Measurements from ENCODE around the gene SLC35D1. TPM values are rescaled to one million over a fixed set of nuclear protein-coding genes. Genes with fewer than 3 reads are reported as not detected.

SLC35D1 gene
- polyA plus RNA-seq, 1 of the 3 experiments (the other 2 are of a cell fraction), result 4.8 TPM

- ChIA-PET CTCF (no interaction called here), POLR2A (no interaction called here)
- Histone ChIP-seq H3K9me3 (no peaks in the 10 kb centered on the region), H3K36me3 (replicated peaks in 1 of 2; ENCODE audit: control insufficient read depth in 1 of 2, insufficient read depth in 2 of 2, low read length in 1 of 2) (peaks cover 52 to 55% of the 10 kb centered on the region in 2 experiments), H3K79me2 (ENCODE audit: insufficient read depth) (no peaks in the 10 kb centered on the region), H3K9me2 (no peaks in the 10 kb centered on the region), H3K4me2 (no peak overlapping the region), H3K9ac (no peak overlapping the region), H3K4me1 (ENCODE audit: control insufficient read depth in 1 of 2, insufficient read depth in 2 of 2, low read depth in 1 of 2, low read length in 1 of 2) (no peaks in the 10 kb centered on the region), H3F3A (replicated peaks; ENCODE audit: insufficient read depth) (no peaks in the 10 kb centered on the region), H3K27ac (ENCODE audit: low read depth in 2 of 2, low read length in 1 of 2) (no peak overlapping the region), H2AFZ (ENCODE audit: low read depth) (no peak overlapping the region), H4K20me1 (ENCODE audit: insufficient read depth) (no peaks in the 10 kb centered on the region), H3K27me3 (ENCODE audit: insufficient read depth) (no peaks in the 10 kb centered on the region), H3K4me3 (ENCODE audit: low read depth in 2 of 2, low read length in 1 of 2) (no peak overlapping the region)
- DNase-seq, result no peak
- TF ChIP-seq, protein P1, sequence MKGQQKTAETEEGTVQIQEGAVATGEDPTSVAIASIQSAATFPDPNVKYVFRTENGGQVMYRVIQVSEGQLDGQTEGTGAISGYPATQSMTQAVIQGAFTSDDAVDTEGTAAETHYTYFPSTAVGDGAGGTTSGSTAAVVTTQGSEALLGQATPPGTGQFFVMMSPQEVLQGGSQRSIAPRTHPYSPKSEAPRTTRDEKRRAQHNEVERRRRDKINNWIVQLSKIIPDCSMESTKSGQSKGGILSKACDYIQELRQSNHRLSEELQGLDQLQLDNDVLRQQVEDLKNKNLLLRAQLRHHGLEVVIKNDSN (IDR thresholded peaks at IDR 0.05; ENCODE audit: borderline replicate concordance, low read depth), result no peak
- TF ChIP-seq, protein P2, sequence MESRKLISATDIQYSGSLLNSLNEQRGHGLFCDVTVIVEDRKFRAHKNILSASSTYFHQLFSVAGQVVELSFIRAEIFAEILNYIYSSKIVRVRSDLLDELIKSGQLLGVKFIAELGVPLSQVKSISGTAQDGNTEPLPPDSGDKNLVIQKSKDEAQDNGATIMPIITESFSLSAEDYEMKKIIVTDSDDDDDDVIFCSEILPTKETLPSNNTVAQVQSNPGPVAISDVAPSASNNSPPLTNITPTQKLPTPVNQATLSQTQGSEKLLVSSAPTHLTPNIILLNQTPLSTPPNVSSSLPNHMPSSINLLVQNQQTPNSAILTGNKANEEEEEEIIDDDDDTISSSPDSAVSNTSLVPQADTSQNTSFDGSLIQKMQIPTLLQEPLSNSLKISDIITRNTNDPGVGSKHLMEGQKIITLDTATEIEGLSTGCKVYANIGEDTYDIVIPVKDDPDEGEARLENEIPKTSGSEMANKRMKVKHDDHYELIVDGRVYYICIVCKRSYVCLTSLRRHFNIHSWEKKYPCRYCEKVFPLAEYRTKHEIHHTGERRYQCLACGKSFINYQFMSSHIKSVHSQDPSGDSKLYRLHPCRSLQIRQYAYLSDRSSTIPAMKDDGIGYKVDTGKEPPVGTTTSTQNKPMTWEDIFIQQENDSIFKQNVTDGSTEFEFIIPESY (IDR thresholded peaks at IDR 0.05; ENCODE audit: borderline replicate concordance, low read depth), result no peak
- TF ChIP-seq SMC3 (IDR thresholded peaks at IDR 0.05; ENCODE audit: low read depth, low read length) (no peak), CHD2 (IDR thresholded peaks at IDR 0.05; ENCODE audit: low read length, partially characterized antibody) (no peak), GABPA (IDR thresholded peaks at IDR 0.05; ENCODE audit: low read depth) (no peak), RCOR1 (IDR thresholded peaks at IDR 0.05; ENCODE audit: low read length) (no peak)
- TF ChIP-seq, protein P3, sequence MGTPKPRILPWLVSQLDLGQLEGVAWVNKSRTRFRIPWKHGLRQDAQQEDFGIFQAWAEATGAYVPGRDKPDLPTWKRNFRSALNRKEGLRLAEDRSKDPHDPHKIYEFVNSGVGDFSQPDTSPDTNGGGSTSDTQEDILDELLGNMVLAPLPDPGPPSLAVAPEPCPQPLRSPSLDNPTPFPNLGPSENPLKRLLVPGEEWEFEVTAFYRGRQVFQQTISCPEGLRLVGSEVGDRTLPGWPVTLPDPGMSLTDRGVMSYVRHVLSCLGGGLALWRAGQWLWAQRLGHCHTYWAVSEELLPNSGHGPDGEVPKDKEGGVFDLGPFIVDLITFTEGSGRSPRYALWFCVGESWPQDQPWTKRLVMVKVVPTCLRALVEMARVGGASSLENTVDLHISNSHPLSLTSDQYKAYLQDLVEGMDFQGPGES (IDR thresholded peaks at IDR 0.05; ENCODE audit: low read depth, low read length), result no peak
- 100% methylated on average over 1 of the region's 1 CpG for WGBS (ENCODE audit: low lambda C conversion rate)
These were observed 13.5 kb downstream of the SLC35D1 start for GRCh38 chr1:67040405-67040804.

- H3K9me3 ChIP-seq, result no peaks in the 10 kb centered on the region
- H3K9me2 ChIP-seq, result no peaks in the 10 kb centered on the region
- H3K4me2 ChIP-seq, result no peak overlapping the region
- H2AFZ ChIP-seq (ENCODE audit: low read depth), result no peak overlapping the region
- DNase-seq, result no peak
- H3K4me1 ChIP-seq (ENCODE audit: control insufficient read depth in 1 of 2, insufficient read depth in 2 of 2, low read depth in 1 of 2, low read length in 1 of 2), result no peaks in the 10 kb centered on the region; a peak in 1 of 4 replicates
- no peak overlapping the region for H3K4me3 ChIP-seq (ENCODE audit: low read depth in 2 of 2, low read length in 1 of 2)
- no peaks in the 10 kb centered on the region for H3K79me2 ChIP-seq (ENCODE audit: insufficient read depth)
- ChIA-PET POLR2A (no interaction called here), CTCF (interaction anchor here (1.2 kb wide), 1 partner anchor 36 kb away, joined by 3 read pairs; no protein-coding TSS in a partner anchor)
- H3K9ac ChIP-seq, result no peak overlapping the region
- H3K27ac ChIP-seq (ENCODE audit: low read depth in 2 of 2, low read length in 1 of 2), result no peak overlapping the region
- H3K36me3 ChIP-seq (replicated peaks in 1 of 2; ENCODE audit: control insufficient read depth in 1 of 2, insufficient read depth in 2 of 2, low read length in 1 of 2), result peaks cover 30 to 33% of the 10 kb centered on the region in 2 experiments
- 97% methylated on average over 4 of the region's 4 CpGs for WGBS (ENCODE audit: low lambda C conversion rate)
- no peaks in the 10 kb centered on the region for H3K27me3 ChIP-seq (ENCODE audit: insufficient read depth)
- H3F3A ChIP-seq (replicated peaks; ENCODE audit: insufficient read depth), result no peaks in the 10 kb centered on the region
- H4K20me1 ChIP-seq (ENCODE audit: insufficient read depth), result no peaks in the 10 kb centered on the region
- TF ChIP-seq FOXJ3 (CRISPR knock-in tag; IDR thresholded peaks at IDR 0.05) (no peak), TAF1 (IDR thresholded peaks at IDR 0.05; ENCODE audit: borderline replicate concordance, low read depth, low read length) (no peak)
These were observed 22.1 kb downstream of the SLC35D1 start for GRCh38 chr1:67031859-67032247.
